Measurements from ENCODE around the gene RTP2. TPM values are rescaled to one million over a fixed set of nuclear protein-coding genes. Genes with fewer than 3 reads are reported as not detected.
A peak's percentile ranks its signal among the peaks of the same experiment; 100 is the strongest.

Gene RTP2
- total RNA-seq, 1 donor from 2014 or later = not detected

DNA sequence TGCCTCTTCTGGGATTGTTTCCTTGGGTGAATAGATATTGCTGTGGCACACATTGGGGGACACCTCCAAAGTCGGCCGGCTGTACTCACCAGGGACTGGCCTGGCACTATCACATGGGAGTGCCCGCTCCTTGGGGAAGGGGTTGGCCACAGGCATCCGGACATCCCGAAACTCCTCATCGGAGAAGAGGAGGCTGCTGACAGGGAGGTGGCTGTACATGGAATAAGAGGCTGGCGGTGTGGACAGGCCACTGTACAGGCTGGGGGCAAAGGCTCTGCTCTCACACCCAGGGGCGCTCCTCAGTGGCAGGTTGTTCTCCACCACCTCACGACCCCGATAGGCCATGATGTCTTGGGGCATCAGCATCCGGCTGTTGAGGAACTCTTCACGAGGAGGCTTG lies 27.2 kb upstream of the RTP2 start:
- Histone ChIP-seq H3K4me1 (no peaks in the 10 kb centered on the region), H3K36me3 (peaks cover 100% of the 10 kb centered on the region), H3K9me3 (no peaks in the 10 kb centered on the region), H3K4me3 (no peak overlapping the region), H3K27me3 (ENCODE audit: low read depth) (no peaks in the 10 kb centered on the region), H3K27ac (no peak overlapping the region)
- no peak for DNase-seq
- TF ChIP-seq, protein P1, sequence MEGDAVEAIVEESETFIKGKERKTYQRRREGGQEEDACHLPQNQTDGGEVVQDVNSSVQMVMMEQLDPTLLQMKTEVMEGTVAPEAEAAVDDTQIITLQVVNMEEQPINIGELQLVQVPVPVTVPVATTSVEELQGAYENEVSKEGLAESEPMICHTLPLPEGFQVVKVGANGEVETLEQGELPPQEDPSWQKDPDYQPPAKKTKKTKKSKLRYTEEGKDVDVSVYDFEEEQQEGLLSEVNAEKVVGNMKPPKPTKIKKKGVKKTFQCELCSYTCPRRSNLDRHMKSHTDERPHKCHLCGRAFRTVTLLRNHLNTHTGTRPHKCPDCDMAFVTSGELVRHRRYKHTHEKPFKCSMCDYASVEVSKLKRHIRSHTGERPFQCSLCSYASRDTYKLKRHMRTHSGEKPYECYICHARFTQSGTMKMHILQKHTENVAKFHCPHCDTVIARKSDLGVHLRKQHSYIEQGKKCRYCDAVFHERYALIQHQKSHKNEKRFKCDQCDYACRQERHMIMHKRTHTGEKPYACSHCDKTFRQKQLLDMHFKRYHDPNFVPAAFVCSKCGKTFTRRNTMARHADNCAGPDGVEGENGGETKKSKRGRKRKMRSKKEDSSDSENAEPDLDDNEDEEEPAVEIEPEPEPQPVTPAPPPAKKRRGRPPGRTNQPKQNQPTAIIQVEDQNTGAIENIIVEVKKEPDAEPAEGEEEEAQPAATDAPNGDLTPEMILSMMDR (IDR thresholded peaks at IDR 0.05) = no peak
- intact Hi-C loops (cut with DNase I) = no loop called here
- no peak for ATAC-seq

DNA sequence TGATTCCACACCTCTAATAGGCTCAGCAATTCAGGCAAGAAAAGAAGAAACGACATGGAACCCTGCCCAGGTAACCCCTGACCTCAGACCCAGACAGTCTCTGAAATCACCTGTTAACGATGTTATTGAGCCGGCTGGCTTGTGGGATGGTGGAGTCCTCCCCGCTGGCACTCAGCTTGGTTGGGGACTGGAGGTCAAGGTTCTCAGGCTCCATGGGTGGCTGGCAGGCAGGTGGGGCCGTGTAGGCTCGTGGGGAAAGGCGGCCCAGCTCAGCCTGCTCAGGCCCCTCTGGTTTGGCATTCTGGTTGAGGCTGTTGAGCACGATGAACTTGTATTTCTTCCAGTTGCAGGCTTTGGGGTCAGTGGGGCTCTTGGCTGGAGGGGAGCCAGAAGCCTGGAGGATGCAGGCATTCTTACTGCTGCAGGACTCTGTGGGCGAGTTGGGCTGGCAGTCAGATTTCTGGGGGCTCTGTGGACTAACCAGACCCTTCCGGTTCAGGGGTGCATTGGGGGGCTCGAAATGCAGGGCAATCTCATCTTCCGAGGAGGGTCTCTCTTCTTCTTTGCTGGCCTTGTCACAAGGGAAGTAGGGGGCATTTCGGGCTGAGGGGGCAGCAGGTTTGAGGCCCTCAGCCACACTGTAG lies 26.7 kb upstream of the RTP2 start:
- intact Hi-C loops (cut with DNase I) = no loop called here
- ATAC-seq (no peak), DNase-seq (no peak)
- H3K27ac ChIP-seq = no peak overlapping the region
- H3K9me3 ChIP-seq = no peaks in the 10 kb centered on the region
- no peaks in the 10 kb centered on the region for H3K27me3 ChIP-seq (ENCODE audit: low read depth)
- peaks cover 100% of the 10 kb centered on the region for H3K36me3 ChIP-seq
- no peaks in the 10 kb centered on the region for H3K4me1 ChIP-seq
- no peak overlapping the region for H3K4me3 ChIP-seq
- TF ChIP-seq, protein P1 (IDR thresholded peaks at IDR 0.05) = no peak

DNA sequence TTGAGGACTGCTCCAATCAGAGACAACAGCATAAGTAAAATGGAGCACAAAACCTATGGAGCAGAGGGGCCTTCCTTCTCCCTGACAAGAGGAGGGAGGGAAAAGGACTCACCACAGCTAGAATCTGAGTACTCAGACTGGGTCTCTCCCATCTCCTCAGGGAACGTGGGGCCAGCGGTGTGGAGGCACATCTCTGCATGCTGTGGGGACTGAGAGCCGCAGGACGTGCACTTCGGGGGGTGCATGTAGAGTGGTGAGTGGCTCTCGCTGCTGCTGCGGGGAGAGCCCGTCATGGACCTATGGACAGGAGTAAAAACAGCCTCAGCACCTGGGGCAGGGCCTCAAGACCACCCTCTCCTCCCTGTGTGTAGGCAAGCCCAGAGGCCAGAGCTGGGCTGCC lies 25.9 kb upstream of the RTP2 start:
- H3K27ac ChIP-seq = no peak overlapping the region
- ATAC-seq (no peak), DNase-seq (no peak)
- intact Hi-C loops (cut with DNase I) = no loop called here
- H3K36me3 ChIP-seq = peaks cover 100% of the 10 kb centered on the region
- no peaks in the 10 kb centered on the region for H3K4me1 ChIP-seq
- no peaks in the 10 kb centered on the region for H3K27me3 ChIP-seq (ENCODE audit: low read depth)
- no peak overlapping the region for H3K4me3 ChIP-seq
- TF ChIP-seq, protein P1 (IDR thresholded peaks at IDR 0.05) = no peak
- H3K9me3 ChIP-seq = no peaks in the 10 kb centered on the region

DNA sequence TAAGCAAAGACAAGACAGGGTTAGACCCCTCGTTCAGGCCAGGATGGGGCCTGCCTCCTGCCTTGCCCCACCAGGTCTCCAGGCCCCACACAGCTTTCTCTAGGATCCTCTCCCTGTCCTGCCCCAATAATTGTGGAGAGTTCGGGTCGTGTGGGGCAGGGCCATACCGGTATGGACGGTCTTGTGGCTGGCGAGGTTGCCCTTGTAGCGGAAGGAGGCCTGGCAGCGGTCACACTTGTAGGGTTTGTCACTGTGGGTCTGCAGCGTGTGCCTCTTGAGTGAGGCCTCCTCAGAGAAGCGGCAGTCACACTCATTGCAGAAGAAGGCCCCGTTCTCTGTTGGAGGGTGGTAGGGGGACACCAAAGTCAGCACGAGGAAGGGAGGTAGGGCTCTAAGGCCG lies 24.2 kb upstream of the RTP2 start:
- intact Hi-C loops (cut with DNase I) = no loop called here
- ATAC-seq (no peak), DNase-seq (peak; percentile 45)
- no peaks in the 10 kb centered on the region for H3K27me3 ChIP-seq (ENCODE audit: low read depth)
- H3K27ac ChIP-seq = no peak overlapping the region
- H3K4me3 ChIP-seq = no peak overlapping the region
- no peaks in the 10 kb centered on the region for H3K9me3 ChIP-seq
- no peaks in the 10 kb centered on the region for H3K4me1 ChIP-seq
- TF ChIP-seq, protein P1 (IDR thresholded peaks at IDR 0.05) = no peak
- H3K36me3 ChIP-seq = peaks cover 100% of the 10 kb centered on the region

DNA sequence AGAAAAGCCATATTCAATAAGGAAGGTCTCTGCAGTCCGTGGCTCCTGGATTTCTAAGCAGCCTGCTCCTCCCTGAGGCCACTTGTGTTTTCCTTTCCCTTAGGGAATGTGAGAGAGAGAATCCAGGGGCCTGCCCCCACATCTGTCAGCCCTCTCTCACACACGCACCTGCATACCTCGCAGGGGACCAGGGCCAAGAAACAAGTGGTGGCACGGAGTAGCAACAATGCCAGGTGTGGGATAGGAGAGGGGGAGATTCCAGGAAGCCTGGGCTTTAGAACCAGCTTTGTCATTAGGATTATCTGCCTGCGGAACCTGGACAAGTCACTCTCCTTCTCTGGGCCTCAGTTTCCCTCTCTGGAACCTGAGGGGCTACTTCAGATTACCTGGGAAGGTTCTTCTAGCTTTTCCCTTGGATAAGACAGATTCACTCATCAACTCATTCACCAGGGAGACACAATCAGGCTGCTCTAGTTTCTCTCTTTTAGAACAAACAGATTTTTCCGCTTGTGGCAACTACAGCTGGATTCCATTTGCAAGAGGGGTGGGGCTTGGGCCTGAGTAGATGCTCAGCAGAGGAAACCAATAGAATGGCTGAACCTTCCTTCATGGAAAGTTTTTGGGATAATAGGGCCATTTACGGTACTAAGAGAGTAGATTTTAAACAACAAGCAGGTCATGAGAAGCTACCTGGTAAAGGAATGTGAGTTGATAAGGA lies 23.5 kb upstream of the RTP2 start:
- no peaks in the 10 kb centered on the region for H3K9me3 ChIP-seq
- ATAC-seq (peak in 1 of 2 donors; percentile 25), DNase-seq (no peak)
- no peaks in the 10 kb centered on the region for H3K27me3 ChIP-seq (ENCODE audit: low read depth)
- no peak overlapping the region for H3K27ac ChIP-seq
- H3K36me3 ChIP-seq = peaks cover 100% of the 10 kb centered on the region
- TF ChIP-seq, protein P1 (IDR thresholded peaks at IDR 0.05) = no peak
- H3K4me3 ChIP-seq = no peak overlapping the region
- no peaks in the 10 kb centered on the region for H3K4me1 ChIP-seq
- intact Hi-C loops (cut with DNase I) = no loop called here

All from lower lobe of right lung (tissue), 2 donors.